T-helper 1 cell (primary cell): ENCODE results near the gene TMEM271.
"Not testable (repeated sequence)": the region's sequence is repeated elsewhere in the genome, so short reads cannot be mapped to it uniquely, and the experiment has no call there.

Experiments
- DNase-seq, 5 donors: peaks; one replicate each; pipeline ENCODE4 v3.0.0-alpha.2; 2012 to 2020

TMEM271 gene

DNA sequence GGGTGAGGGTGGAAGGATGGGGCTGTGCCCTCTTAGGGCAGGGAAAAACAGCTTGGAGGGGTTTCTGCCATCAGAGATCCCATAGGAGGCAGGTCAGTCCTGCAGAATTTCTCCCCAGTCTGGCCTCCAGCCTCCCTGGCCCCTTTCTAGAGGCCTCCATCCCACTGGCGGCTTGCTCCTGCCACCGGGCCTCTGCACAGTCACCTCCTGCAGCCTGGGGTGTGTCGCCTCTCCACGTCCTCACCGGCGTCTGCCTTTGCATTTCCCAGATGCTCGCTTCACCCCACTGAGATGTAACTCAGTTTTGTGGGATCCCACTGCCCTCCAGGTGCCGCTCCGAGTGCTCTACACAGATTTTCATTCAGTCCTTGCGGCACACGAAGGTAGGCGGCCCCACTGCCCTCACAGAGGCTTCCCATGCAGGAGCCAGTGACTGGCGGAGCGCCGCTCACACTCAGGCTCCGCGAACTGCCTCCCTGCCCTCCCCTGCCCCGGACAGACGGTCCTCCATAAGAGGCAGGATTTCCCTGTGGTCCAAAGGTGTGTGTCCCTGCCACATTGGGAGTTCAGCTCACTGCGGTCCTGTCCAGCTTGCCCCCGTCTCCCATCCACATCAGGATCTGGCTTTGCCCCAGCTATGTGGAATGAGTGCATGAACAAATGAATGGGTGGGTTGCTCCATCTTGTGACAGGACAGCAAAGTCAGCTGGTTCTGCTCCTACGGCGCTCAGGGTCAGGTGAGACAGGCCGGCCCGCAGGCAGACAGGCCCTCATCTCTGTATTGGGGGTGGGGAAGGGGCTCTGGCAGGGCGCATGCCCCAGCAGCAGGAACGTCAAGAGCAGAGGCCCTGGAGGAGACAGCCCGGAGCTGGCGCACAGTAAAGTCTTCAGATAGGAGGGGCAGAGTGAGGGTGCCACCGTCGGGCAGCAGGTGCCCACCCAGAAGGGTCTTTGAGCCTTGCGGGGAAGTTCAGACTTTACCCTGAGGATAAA lies 2.7 kb upstream of the TMEM271 start:
- DNase-seq: no peak

DNA sequence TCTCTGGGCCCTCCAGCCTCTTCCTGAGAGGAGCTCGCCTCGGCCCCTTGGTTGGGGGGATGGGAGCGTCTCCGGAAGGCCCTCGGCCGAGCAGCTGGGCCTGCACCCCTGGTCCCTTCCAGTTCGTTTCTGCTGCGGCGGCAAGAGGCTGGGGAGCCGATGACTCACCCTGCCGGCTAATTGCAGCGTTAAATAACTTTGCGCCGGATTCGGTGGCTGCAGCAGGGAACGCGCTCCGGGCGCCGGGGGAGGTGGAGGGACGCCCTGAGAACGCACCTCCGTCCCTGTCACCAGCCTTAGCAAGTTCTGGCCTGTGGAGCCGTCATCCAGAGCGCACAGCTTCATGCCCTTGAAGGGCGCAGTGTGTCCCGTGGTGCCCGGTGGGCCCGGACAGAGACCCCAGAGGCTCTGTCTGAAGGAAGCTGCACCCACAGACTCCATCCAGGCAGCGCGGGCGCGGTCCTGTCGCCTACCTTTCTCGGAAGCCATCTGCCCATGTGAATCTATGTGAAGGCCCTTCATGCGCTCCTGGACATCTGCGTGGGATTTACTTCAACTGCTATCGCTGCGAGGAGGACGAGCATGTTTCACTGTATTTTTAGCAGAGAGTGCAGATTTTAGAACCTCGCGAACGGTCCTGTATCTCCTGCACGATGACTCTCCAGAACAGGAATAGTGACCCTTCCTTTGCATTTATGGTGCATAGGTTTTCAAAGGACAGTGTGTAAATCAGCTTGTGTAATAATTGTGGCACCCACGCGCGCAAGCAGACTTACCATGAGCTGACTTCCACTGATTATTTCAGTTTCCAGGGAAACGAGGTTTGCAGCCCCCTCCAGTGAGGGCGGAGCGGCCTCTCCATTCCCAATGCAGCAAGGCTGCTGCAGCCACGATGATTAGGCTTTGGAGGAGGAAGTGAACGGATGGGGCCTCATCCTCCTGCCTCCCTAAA lies 1.7 kb upstream of the TMEM271 start:
- DNase-seq: no peak

DNA sequence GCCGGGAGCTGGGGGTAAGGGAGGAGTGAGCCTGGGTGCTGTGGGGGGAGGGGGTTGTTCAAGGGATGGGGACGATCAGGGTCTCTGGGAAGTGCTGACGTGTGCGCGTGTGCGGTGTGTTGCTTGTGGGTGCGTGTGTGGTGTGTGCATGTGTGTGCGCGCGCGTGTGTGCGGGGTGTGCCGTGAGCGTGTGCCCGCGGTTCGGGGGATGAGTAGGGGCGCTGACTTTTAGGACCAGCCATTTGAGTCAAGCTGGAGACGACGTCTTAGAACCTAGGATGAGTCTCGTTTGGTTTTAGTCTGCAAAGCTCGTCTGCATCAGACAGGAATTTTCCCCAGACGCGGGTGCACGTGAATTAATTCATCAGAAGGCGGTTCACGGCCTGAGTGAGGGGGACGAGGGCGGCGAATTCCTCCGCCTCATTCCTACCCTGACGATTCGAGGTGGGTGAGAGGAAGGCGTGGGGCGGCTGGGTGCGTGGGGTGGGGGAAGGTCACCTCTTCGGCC lies 950 bp upstream of the TMEM271 start:
- DNase-seq: no peak

DNA sequence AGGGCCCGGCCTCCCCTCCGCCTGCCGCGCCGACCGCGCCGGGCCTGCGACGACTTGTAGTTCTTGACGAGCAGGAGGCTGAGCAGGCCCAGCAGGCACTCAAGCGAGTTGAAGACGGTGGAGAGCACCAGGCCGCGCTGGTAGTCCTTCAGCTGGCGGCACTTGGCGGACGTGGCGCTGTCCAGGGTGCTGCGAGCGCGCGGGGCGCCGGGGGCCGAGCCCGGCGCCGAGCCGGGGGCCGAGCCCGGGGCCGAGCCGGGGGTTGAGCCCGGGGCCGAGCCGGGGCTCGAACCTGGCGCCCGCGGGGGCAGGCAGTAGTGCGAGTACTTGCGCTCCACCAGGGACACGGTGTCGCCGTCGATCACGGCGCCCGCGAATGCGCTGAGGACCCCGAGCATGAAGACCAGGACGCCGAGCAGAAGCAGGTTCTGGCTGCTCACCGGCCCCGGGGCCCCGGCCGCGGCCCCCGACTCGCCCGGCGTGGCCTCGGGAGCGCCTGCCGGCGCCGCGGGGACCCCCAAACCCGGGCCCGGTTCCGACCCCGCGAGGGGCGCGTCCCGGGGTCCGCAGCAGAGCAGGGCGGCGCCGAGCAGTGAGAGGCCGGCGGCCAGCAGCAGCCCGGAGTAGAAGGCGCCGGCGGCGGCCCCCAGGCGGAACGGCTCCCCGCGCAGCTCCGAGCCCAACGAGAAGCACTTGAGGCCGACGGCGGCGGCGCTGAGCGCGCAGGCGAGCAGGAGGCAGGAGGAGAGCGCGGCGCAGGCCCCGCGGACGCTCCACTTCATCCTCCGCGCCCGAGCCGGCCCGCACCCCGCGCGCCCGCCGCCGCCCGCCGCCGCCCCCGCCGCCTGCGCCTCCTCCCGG lies 584 bp downstream of the TMEM271 start:
- no peak for DNase-seq

DNA sequence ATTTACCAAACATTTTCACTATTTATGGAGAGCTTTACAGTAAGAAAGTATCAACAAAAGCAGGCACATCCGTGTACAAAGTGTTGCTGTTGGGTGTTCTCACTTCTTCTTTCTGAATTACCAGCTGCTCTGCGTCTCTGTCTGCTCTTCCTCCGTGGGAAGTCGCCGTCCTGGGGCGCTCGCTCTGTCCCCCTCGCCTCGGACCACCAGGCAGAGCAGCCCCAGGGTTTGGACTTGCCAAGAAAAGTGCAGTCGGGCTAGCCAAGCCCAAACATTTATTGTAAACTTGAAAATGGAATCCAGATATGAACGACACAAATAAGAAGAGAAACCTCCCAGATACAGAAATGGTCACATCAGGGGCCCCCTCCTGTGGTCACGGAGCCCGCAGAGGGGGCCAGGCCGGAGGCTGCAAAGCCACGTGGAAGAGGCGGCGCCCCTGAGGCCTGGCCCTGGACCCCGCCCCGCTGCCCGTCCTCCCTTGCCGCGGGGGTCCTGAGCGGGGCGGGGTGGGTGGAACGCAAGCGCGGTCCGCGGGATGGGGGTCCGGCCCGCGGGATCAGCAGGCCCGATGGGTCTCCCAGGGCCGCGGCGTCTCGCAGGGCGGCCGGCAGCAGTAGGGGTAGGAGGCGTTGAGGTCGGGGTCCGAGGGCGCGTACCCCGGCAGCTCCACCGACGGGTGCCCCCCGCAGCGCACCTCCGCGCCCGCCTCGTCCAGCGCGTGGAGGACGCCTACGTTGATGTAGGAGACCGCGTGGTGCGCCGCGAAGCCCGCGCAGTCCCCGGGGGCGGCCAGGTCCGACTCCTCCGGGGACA lies 1.5 kb downstream of the TMEM271 start:
- DNase-seq: no peak

DNA sequence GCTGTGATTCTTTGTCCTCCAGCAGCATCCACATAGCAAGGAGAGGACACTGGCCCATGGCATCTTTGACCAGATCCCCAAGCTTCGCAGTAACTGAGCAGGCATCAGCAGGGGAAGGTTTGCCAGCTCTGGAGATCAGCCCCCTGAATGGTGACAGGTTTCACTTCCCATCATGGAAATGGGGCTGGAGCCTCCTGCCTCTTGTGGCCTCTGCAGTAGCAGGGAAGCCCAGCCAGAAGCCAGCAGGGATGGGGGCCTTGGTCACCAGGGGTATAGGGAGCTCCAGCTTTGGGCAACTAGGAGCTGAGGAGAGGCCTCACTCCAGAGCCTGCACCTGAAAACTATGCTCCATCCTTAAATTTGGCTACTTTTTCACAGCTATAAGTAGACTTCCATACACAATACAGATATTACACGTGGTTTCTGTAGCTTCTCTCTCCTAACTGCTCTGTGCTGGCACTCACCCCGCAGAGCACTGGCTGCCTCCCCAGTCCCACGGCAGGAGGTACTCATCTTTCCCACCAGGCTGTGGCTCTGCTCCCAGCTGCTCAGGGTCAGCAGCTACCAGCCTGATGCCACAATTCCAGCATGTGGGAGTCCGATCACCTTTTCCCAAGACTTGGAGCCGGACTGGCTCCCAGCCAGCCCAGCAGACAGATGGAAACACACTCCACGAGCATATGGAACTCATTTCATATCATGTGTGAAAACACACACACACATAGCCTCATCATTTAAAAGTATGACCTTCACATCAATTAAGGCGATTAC lies 2.8 kb downstream of the TMEM271 start:
- DNase-seq: no peak

DNA sequence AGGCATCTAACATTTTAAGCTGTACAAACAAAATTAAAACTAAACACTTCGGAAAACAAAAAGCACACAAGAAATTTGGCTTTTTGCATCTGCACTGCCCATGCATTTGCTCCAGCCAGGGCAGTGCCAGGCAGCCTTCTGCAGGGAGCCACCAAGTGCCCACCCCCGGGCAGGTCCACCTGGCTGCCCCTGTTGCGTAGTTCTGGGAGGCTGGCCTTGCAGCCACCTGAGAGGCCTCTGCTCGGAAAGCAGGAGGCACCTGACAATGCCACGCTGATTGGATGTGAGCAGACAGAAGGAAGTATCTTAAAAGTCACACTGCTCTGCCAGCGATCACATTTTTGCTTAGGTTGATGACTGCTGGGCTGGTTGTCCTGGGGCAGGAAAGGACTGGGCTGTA lies 3.5 kb downstream of the TMEM271 start:
- DNase-seq: no peak

DNA sequence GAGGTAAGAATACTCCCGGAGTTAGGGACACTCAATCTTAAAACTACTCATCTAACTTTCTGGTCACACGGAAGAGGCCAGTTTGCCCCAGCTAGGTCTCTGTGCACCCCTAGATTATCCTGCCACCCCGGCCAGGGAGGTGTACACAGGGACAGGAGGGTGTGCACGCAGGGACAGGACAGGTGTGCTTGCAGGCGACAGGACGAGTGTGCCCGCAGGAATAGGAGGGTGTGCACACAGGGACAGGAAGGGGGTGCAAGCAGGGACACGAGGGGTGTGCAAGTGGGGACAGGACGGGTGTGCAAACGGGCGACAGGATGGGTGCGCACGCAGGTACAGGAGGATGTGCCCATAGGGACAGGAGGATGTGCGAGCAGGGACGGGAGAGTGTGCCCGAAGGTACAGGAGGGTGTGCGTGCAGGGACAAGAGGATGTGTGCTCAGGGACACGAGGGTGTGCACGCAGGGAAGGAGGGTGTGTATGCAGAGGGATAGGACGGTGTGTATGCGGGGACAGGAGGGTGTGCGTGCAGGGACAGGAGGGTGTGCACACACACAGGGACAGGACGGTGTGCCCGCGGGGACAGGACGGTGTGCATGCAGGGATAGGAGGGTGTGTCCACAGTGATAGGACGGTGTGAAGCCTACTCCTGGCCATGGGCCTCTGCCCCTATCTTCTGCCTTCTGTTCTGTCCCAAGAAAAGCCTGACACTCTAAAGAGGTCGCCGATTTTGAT lies 4.1 kb downstream of the TMEM271 start:
- DNase-seq: no peak

DNA sequence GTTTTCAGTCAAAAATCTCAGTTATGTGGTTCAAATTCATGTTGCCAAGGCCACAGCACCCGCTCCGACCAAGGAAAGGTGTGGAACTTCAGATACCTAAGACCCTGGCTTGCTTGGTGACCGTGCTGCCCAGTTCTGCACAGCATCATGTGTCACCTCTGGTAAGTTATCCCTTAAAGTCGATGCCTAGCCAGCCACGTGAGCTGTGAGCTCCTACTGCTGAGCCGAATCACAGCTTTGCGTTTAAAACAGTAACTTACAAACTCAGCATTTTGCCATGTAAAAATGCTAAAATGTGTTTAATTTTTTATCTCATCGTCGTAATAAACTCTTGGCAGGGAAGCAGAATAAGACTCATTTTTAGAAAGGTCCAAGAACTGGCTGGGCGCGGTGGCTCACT lies 5.3 kb downstream of the TMEM271 start:
- DNase-seq: no peak

DNA sequence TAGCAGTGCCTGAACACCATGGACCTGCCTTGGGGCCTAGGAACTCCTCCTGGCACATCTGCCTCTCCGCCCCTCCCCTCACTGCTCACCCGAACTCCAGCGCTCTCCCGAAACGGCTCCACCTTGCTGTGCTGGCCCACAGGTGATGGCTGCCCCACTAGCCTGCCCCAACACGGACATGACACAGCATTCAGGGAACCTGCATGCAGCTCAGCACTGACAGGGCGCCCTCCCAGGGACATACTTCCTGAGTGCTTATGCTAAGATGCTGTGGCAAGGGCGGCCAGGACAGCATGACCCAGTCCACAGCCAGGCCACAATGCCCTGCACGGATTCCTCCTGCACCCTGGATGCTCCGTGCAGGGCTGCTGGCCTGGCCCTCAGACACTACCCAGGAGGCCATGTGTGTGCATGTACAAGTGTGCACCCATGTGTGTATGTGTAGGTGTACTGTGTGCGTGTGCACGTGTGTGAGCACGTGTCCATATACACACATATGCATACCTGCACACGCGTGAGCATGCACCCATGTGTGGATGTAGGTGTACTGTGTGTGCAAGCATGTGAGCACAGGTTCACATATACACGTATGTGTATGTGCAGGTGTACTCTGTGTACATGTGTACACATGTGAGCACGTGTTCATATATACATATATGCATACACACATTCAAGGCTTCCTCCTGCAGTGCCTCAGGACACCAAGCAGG lies 6.0 kb downstream of the TMEM271 start:
- no peak for DNase-seq

DNA sequence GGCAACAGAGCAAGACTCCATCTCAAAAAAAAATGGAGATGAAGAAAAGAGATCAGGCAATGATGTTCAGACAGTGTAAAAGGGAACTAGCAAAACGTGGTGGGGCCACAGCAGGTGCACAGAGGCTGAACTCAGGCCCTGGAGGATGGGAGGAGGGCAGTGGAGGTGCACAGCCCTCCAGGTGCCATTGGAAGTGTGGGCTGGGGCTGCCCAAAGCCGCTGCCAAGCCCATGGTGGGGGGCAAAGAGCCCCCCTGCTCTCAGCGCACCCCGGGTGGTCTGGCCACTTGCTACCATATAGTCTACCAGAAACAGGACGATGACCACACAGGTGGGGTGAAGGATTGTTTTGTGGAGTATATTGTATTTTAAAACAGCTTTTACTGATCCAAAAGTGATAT lies 7.1 kb downstream of the TMEM271 start:
- no peak for DNase-seq

DNA sequence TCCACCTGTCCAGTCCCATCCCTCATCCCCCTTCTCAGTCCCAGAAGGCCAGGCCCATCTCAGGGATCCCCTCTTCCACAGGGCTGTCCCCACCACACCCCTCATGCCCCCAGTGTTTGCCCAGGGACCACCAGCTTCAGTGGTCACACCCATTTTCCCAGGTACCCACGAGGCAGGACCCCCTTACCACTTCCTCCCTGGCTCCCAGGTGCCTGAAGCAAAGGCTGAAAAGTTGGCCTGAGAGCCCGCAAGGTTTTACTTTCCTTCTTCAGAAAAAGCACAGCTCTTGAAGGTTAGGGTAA lies 7.8 kb downstream of the TMEM271 start:
- no peak for DNase-seq

DNA sequence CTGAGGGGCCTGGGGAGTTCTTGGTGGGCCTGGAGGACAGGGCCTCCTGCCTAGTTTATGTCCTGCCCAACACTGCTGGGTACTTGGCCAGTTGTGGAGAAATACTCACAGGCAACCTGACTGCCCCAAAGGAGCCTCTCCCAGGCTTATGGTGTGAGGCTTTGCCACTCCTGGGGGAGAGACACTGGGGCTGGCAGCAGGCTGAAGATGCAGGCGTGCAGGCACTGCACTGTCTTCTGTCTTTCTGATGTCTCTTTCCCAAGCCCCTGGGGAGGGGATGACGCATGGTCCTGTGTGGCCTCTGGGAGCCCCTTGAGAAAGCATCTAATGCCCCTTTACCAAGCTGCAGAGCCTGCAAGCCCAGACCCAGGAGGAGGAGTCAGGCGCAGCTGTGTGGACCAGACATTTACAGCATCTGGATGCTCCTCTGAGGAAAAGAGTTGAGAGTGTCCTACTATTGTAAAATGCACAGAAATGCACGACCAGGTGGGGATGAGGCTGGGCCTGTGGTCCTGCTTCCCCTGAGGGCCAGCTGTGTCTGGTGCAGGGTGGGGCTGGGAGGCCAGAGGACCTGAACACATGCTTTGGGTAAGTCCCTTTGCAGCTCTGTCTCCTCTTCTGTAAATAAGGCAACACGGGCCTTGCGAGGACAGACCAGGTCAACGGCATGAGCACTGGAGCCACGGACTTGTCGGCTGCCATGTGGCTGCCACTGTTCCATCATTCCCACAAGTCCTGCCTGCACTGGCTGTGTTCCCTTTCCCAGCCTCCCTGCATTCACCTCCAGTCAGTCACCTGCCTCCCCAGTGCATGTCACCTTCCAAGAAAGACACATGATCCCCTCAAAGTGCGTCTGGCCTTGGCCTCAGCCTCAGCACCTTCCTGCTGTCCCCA lies 8.4 kb downstream of the TMEM271 start:
- no peak for DNase-seq

DNA sequence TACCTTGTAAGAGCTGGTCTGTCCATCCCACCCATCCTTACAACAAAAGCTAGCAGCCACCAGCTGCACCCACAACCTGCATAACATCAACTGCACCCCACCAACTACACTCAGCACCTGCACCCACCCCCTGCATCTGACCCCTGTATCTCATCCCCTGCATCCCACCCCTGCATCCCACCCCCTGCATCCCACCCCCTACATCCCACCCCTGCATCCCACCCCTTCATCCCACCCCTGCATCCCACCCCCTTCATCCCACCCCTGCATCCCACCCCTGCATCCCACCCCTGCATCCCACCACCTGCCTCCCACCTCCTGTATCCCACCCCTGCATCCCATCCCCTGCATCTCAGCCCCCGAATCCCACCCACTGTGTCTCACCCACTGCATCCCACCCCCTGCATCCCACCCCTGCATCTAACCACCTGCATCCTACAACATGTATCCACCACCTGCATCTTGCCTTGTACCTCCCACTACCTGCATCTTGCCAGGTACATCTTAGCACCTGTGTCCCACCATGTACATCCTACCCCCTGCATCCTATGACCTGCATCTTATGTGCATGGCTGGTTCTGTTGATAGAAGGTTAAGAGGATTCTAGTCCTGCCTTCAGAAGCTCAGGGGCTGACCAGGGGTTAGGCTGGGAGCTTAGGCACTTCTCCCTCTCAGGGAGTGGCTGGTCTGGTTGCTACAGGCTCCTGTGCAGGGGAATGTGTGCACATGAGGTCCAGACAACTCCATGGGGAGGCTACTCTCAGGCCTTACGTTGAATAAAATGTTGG lies 9.4 kb downstream of the TMEM271 start:
- no peak for DNase-seq

DNA sequence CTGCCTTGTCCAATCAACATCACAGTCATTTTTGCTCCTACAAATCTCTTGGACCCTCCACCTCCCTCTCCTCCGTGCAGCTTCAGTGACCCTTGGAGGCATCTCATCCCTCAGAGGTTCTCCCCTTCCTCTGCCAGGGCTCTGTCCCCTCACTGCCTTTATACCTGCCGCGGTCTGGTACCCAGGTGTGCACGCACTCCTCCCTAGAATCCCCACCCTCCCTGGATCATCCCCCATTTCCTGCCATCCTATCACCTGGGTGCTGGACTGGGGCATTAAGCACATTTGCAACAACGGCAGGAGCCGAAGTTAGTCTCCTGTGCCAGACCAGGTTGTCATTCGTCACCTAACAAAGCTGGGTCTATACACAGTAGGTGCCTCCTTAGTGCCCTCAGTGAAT lies 10.1 kb downstream of the TMEM271 start:
- DNase-seq: no peak

DNA sequence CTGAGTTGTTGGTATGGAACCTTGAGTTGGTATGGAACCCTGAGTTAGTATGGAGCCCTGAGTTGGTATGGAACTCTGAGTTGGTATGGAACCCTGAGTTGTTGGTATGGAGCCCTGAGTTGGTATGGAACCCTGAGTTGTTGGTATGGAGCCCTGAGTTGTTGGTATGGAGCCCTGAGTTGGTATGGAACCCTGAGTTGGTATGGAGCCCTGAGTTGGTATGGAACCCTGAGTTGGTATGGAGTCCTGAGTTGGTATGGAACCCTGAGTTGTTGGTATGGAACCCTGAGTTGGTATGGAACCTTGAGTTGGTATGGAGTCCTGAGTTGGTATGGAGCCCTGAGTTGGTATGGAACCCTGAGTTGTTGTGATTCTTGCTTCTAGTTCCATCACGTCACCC lies 10.5 kb downstream of the TMEM271 start:
- DNase-seq: not testable (repeated sequence)

DNA sequence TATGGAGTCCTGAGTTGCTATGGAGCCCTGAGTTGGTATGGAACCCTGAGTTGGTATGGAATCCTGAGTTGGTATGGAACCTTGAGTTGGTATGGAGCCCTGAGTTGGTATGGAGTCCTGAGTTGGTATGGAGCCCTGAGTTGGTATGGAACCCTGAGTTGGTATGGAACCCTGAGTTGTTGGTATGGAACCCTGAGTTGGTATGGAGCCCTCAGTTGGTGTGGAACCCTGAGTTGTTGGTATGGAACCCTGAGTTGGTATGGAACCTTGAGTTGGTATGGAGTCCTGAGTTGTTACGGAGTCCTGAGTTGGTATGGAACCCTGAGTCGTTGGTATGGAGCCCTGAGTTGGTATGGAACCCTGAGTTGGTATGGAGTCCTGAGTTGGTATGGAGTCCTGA lies 13.6 kb downstream of the TMEM271 start:
- DNase-seq: not testable (repeated sequence)
